Stimulated activated CD4-positive, alpha-beta T cell treated with anti-CD3 and anti-CD28 coated beads, TNF-alpha, amount 100 ng/mL, for 48 hours (primary cell): ENCODE results near the gene TCP10L.
"Not testable (repeated sequence)": the region's sequence is repeated elsewhere in the genome, so short reads cannot be mapped to it uniquely, and the experiment has no call there.

ENCODE experiments used
- DNase-seq, 3 donors: peaks; one replicate each; pipeline ENCODE4 v3.0.0-alpha.2; 2020; ENCODE audit warnings: low read depth in 3 of 3

TCP10L gene

GRCh38 chr21:32554832-32555638, 30.3 kb downstream of the TCP10L start:
- no peak for DNase-seq

GRCh38 chr21:32549886-32550285, 35.4 kb downstream of the TCP10L start:
- DNase-seq: no peak

GRCh38 chr21:32549440-32549839, 35.9 kb downstream of the TCP10L start:
- no peak for DNase-seq

- no peak for DNase-seq
Measured at GRCh38 chr21:32548978-32549377, 36.3 kb downstream of the TCP10L start.

GRCh38 chr21:32547018-32547417, 38.3 kb downstream of the TCP10L start:
- DNase-seq: no peak

- no peak for DNase-seq
Measured at GRCh38 chr21:32545948-32546441, 39.3 kb downstream of the TCP10L start.

- DNase-seq: no peak
Measured at GRCh38 chr21:32544697-32545096, 40.6 kb downstream of the TCP10L start.

GRCh38 chr21:32543975-32544374, 41.3 kb downstream of the TCP10L start:
- DNase-seq: no peak

- not testable (repeated sequence) for DNase-seq
Measured at GRCh38 chr21:32543056-32543455, 42.3 kb downstream of the TCP10L start.

- DNase-seq: no peak
Measured at GRCh38 chr21:32539378-32539777, 45.9 kb downstream of the TCP10L start.

GRCh38 chr21:32538147-32538792, 47.1 kb downstream of the TCP10L start:
- DNase-seq: no peak

- DNase-seq: no peak
Measured at GRCh38 chr21:32537569-32537881, 47.8 kb downstream of the TCP10L start.

- no peak for DNase-seq
Measured at GRCh38 chr21:32535612-32536011, 49.7 kb downstream of the TCP10L start.

- no peak for DNase-seq
Measured at GRCh38 chr21:32534113-32534512, 51.2 kb downstream of the TCP10L start.

- DNase-seq: no peak
Measured at GRCh38 chr21:32533611-32534010, 51.7 kb downstream of the TCP10L start.

- DNase-seq: no peak
Measured at GRCh38 chr21:32533053-32533452, 52.3 kb downstream of the TCP10L start.

GRCh38 chr21:32532636-32533035, 52.7 kb downstream of the TCP10L start:
- DNase-seq: no peak

- not testable (repeated sequence) for DNase-seq
Measured at GRCh38 chr21:32531561-32531960, 53.8 kb downstream of the TCP10L start.

- not testable (repeated sequence) for DNase-seq
Measured at GRCh38 chr21:32530809-32531208, 54.5 kb downstream of the TCP10L start.

- DNase-seq: no peak
Measured at GRCh38 chr21:32529679-32530078, 55.6 kb downstream of the TCP10L start.

GRCh38 chr21:32525282-32525681, 60.0 kb downstream of the TCP10L start:
- DNase-seq: no peak

- no peak for DNase-seq
Measured at GRCh38 chr21:32523988-32524719, 61.2 kb downstream of the TCP10L start.
